Neural progenitor cell (in vitro differentiated cells): ENCODE measurements around the gene NTM.

Experiments
- CTCF ChIP-seq: fragments of 200-600 bp; sonication (generic); IDR thresholded peaks from 2 replicates; pipeline ENCODE4 v1.5.1; 2017; ENCODE audit warnings: antibody characterized with exemption, mild to moderate bottlenecking
- EZH2 ChIP-seq: fragments of 200-600 bp; sonication (generic); IDR thresholded peaks from 2 replicates; pipeline ENCODE4 v1.6.1; 2017; ENCODE audit warnings: antibody characterized with exemption, mild to moderate bottlenecking, moderate library complexity

- TF ChIP-seq CTCF (no peak), EZH2 (no peak)
Measured at GRCh38 chr11:132202621-132203020, 832.2 kb downstream of the NTM start.
